Measurements from ENCODE around the gene FER.
"Not testable (repeated sequence)": the region's sequence is repeated elsewhere in the genome, so short reads cannot be mapped to it uniquely, and the experiment has no call there.

The FER gene

DNA sequence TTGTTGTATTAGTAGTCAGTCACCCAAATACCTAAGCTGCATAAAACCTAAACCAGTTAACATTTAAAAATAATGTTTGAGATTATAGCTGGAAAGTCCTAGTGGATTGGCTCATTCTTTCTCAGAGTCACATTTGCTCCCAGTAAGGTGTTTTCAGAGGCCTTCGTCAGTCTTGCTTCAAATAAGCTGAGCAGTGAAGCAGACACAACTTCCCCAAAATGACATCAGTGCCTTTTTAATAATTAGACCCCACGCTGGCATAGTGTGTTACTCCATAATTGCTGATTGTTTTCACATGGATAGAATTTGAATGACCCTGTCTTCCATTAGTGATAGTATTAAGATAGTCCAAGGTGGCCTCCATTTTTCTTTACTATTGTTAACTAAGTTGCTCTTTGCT, 416.3 kb downstream of the FER start:
- no peaks in the 10 kb centered on the region for H3K79me2 ChIP-seq (ENCODE audit: control insufficient read depth, insufficient read depth, low read length, unreplicated experiment)
- no peak overlapping the region for H3K27ac ChIP-seq (ENCODE audit: low read depth, low read length)

DNA sequence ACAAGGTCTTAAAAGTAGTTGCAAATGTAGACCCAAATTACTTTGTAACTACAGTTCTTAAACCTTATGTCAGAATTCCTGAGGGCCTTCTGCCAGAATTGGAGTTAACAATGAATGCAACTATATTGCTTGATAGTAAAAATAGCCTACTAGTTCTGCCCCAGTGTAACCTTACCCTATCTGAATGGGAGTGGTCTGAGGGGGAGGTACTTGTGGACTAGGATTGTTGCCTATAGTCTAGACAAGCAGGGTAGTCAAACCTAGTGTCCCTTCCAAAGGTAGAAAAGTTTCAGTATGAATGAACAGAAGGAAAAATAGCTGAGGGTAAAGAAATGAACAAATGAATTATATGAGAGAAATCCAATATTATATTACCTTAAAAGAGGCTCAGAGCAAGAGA, 419.9 kb downstream of the FER start:
- Histone ChIP-seq H3K4me1 (ENCODE audit: control insufficient read depth, insufficient read depth, low read length, unreplicated experiment) (no peaks in the 10 kb centered on the region), H3K4me3 (ENCODE audit: low read depth, low read length) (no peak overlapping the region), H2AFZ (ENCODE audit: low read length, unreplicated experiment) (no peak overlapping the region), H3K27ac (ENCODE audit: low read depth, low read length) (no peak overlapping the region), H3K36me3 (ENCODE audit: insufficient read depth, low read length) (no peaks in the 10 kb centered on the region), H3K27me3 (ENCODE audit: insufficient read depth, low read length) (no peaks in the 10 kb centered on the region), H3K79me2 (ENCODE audit: control insufficient read depth, insufficient read depth, low read length, unreplicated experiment) (no peaks in the 10 kb centered on the region)

More for the DNA sequence above, 416.3 kb downstream of the FER start:
- H2AFZ ChIP-seq (ENCODE audit: low read length, unreplicated experiment) = no peak overlapping the region
- H3K36me3 ChIP-seq (ENCODE audit: insufficient read depth, low read length) = no peaks in the 10 kb centered on the region
- no peak overlapping the region for H3K4me3 ChIP-seq (ENCODE audit: low read depth, low read length)
- no peaks in the 10 kb centered on the region for H3K27me3 ChIP-seq (ENCODE audit: insufficient read depth, low read length)
- peaks cover 10% of the 10 kb centered on the region for H3K4me1 ChIP-seq (ENCODE audit: control insufficient read depth, insufficient read depth, low read length, unreplicated experiment)

DNA sequence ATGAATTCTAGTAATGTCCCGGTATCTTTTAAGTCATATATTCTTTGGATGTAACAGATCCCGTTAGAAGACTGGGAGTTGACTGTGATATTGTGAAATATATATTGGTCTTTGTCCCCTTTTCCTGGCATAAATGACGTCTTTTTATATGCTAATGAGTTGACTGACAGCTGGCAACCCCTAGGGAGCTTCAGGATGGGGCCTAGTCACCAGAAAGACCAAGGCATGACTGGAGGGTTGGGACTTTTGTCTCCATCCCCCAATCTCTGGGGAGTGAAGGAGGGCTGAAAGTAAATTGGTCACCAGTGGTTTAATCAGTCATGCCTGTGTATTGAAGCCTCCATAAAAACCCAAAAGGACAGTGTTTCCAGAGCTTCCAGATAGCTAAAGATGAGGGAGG, 420.5 kb downstream of the FER start:
- no peak overlapping the region for H3K4me3 ChIP-seq (ENCODE audit: low read depth, low read length)
- no peaks in the 10 kb centered on the region for H3K27me3 ChIP-seq (ENCODE audit: insufficient read depth, low read length)
- H3K27ac ChIP-seq (ENCODE audit: low read depth, low read length) = no peak overlapping the region
- no peaks in the 10 kb centered on the region for H3K4me1 ChIP-seq (ENCODE audit: control insufficient read depth, insufficient read depth, low read length, unreplicated experiment)
- no peak overlapping the region for H2AFZ ChIP-seq (ENCODE audit: low read length, unreplicated experiment)
- H3K79me2 ChIP-seq (ENCODE audit: control insufficient read depth, insufficient read depth, low read length, unreplicated experiment) = no peaks in the 10 kb centered on the region
- H3K36me3 ChIP-seq (ENCODE audit: insufficient read depth, low read length) = no peaks in the 10 kb centered on the region

DNA sequence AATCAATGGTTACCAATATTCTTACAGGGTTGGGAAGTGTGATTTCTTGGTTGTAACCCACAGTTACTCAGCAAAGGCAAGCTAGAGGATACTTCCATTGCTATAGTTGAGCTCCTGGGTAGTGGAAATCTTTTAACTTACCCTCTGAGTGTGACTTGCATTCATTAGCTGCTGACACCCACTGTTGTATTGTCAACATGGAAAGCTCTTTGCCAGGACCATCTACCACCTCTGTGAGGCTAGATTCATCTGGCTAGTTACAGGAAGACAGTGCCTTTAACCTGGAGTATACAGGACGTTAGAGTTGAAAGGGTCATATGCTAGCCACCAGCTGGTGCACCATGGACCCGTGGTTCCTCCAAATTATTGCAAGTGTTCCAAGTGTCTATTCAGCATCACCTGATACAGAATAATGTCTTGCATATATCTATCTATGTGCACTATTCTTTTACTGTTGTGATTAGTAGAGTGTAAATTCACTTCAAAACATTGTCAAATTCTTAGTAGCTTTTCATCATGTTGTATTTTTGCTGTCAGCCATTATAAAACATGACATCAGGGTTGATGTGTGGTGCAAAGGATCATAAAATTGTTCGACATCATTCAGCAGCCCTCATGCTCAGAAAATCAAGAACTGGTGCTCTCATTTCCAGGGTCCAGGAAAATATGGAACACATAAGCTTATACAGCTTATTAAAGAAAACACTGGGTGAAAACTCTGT, 423.1 kb downstream of the FER start:
- Histone ChIP-seq H3K27ac (ENCODE audit: low read depth, low read length) (no peak overlapping the region), H3K4me3 (ENCODE audit: low read depth, low read length) (no peak overlapping the region), H3K79me2 (ENCODE audit: control insufficient read depth, insufficient read depth, low read length, unreplicated experiment) (no peaks in the 10 kb centered on the region), H3K27me3 (ENCODE audit: insufficient read depth, low read length) (no peaks in the 10 kb centered on the region), H3K4me1 (ENCODE audit: control insufficient read depth, insufficient read depth, low read length, unreplicated experiment) (no peaks in the 10 kb centered on the region), H3K36me3 (ENCODE audit: insufficient read depth, low read length) (no peaks in the 10 kb centered on the region), H2AFZ (ENCODE audit: low read length, unreplicated experiment) (no peak overlapping the region)

DNA sequence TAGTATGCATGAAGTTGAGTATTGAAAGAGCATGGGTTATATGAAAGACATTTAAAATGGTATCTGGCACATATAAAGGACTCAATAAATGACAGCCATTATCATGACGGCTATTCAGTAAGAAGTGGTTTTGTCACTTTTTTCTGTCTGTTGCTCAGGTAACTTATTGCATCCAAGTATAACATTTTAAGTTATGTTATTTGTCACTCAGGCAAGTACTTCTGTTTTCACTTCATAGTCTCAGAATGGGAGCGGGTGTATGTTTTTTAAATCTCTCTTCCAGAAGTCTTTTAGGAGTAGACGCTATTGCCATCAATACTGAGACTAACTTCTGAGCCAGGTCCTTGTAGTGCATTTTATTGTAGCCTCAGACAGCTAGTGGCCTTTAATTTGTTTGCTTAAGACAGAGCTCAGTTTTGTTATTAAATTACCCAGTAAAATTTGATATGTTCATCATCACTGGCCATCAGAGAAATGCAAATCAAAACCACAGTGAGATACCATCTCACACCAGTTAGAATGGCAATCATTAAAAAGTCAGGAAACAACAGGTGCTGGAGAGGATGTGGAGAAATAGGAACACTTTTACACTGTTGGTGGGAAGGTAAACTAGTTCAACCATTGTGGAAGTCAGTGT, 423.9 kb downstream of the FER start:
- not testable (repeated sequence) for H2AFZ ChIP-seq (ENCODE audit: low read length, unreplicated experiment); H3K4me1 ChIP-seq (ENCODE audit: control insufficient read depth, insufficient read depth, low read length, unreplicated experiment); H3K4me3 ChIP-seq (ENCODE audit: low read depth, low read length); H3K27me3 ChIP-seq (ENCODE audit: insufficient read depth, low read length); H3K36me3 ChIP-seq (ENCODE audit: insufficient read depth, low read length); H3K27ac ChIP-seq (ENCODE audit: low read depth, low read length); H3K79me2 ChIP-seq (ENCODE audit: control insufficient read depth, insufficient read depth, low read length, unreplicated experiment)

DNA sequence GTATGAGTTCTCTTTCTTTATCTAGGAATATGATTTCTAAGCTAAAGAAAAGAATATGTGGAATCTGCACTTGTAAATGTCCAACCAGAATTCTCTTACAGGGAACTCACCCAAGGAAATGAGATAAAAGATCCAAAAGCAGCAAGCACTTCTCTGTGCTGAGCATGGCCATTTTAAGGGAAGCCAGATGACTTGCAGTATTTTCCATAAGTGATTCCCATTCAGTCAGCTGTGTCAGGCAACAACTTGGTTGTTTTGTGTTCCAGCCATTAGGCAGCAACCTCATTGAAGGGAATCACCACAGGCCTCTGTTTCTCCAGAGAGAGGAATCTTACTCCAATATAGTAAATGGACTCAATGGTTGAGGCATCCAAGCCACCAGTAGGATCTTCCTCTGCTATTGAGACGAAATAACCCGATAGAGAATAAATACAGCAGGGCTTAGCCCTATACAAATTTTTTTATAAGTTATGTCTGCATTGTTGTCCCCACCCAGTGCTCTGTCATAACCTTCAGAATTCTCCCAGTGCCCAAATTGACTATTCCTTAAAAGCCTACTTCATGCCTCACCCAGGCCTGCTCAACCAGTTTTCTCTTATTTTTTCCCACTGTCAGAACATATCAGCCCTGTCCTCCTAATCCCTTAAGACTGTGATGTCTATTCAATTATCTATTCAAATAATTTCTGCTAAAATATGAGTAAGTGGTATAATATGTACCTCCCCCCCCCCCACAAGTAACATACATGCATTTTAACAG, 425.5 kb downstream of the FER start:
- Histone ChIP-seq H2AFZ (ENCODE audit: low read length, unreplicated experiment) (no peak overlapping the region), H3K4me1 (ENCODE audit: control insufficient read depth, insufficient read depth, low read length, unreplicated experiment) (no peaks in the 10 kb centered on the region), H3K27me3 (ENCODE audit: insufficient read depth, low read length) (no peaks in the 10 kb centered on the region)

DNA sequence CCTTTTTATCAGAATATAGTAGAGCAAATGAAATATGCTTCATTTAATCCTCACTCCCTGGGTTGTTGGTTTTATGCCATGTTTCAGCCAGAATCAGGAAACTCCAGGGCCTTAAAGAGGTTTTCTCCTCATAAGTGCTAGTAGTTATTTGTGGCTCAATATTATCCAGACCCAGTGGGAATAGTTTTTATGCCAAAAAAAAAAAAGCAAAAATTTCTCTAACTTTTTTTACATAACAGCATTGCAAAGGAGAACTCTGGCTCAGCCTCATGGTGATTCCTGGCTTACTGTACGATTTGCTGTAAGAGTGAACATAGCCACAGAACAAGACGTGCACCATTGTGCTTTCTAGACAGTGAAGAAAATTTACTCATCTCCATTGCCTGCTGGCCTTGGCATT, 429.5 kb downstream of the FER start:
- Histone ChIP-seq H3K27ac (ENCODE audit: low read depth, low read length) (no peak overlapping the region), H3K4me3 (ENCODE audit: low read depth, low read length) (no peak overlapping the region), H3K36me3 (ENCODE audit: insufficient read depth, low read length) (no peaks in the 10 kb centered on the region), H3K4me1 (ENCODE audit: control insufficient read depth, insufficient read depth, low read length, unreplicated experiment) (no peaks in the 10 kb centered on the region), H2AFZ (ENCODE audit: low read length, unreplicated experiment) (no peak overlapping the region), H3K27me3 (ENCODE audit: insufficient read depth, low read length) (no peaks in the 10 kb centered on the region), H3K79me2 (ENCODE audit: control insufficient read depth, insufficient read depth, low read length, unreplicated experiment) (no peaks in the 10 kb centered on the region)

More for the DNA sequence above, 425.5 kb downstream of the FER start:
- no peak overlapping the region for H3K4me3 ChIP-seq (ENCODE audit: low read depth, low read length)
- H3K79me2 ChIP-seq (ENCODE audit: control insufficient read depth, insufficient read depth, low read length, unreplicated experiment) = no peaks in the 10 kb centered on the region
- no peak overlapping the region for H3K27ac ChIP-seq (ENCODE audit: low read depth, low read length)
- H3K36me3 ChIP-seq (ENCODE audit: insufficient read depth, low read length) = no peaks in the 10 kb centered on the region

DNA sequence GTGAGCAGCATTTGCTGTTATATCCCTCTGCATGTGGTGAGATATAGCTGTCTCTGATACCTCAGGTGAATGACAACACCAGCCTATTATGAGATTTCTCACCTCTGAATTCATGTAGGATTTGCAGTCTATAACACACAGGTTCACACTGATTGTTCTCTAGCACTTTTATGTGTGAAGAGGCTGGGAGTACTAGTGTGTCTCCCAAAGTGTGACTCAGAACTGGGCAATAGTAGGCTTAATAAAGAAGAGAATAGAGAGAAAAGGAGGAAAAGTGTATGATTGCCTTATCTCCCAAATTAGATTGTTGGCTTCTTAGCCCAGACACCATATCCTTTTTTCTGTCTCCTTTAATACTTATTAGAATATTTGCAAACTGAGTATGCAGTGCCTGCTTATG, 430.1 kb downstream of the FER start:
- H3K36me3 ChIP-seq (ENCODE audit: insufficient read depth, low read length) = no peaks in the 10 kb centered on the region
- H3K4me1 ChIP-seq (ENCODE audit: control insufficient read depth, insufficient read depth, low read length, unreplicated experiment) = no peaks in the 10 kb centered on the region
- no peak overlapping the region for H2AFZ ChIP-seq (ENCODE audit: low read length, unreplicated experiment)
- H3K79me2 ChIP-seq (ENCODE audit: control insufficient read depth, insufficient read depth, low read length, unreplicated experiment) = no peaks in the 10 kb centered on the region
- no peaks in the 10 kb centered on the region for H3K27me3 ChIP-seq (ENCODE audit: insufficient read depth, low read length)
- H3K4me3 ChIP-seq (ENCODE audit: low read depth, low read length) = no peak overlapping the region
- H3K27ac ChIP-seq (ENCODE audit: low read depth, low read length) = no peak overlapping the region

DNA sequence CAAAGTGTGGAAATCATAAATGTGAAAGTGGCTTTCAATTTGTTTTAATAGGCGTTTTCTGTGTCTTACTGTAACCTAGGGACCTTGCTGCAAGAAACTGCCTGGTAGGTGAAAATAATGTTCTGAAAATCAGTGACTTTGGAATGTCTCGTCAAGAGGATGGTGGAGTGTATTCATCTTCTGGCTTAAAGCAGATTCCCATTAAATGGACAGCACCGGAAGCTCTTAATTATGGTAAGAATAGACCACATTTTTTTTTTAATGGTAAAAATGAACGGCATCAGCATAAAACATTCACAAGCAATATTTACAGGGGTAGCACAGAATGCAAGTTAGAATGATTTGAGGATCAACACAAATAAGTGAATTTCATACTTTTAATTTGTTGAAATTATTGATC, 433.0 kb downstream of the FER start:
- H2AFZ ChIP-seq (ENCODE audit: low read length, unreplicated experiment) = no peak overlapping the region
- no peak overlapping the region for H3K27ac ChIP-seq (ENCODE audit: low read depth, low read length)
- H3K4me1 ChIP-seq (ENCODE audit: control insufficient read depth, insufficient read depth, low read length, unreplicated experiment) = no peaks in the 10 kb centered on the region
- H3K36me3 ChIP-seq (ENCODE audit: insufficient read depth, low read length) = no peaks in the 10 kb centered on the region
- H3K4me3 ChIP-seq (ENCODE audit: low read depth, low read length) = no peak overlapping the region
- H3K27me3 ChIP-seq (ENCODE audit: insufficient read depth, low read length) = no peaks in the 10 kb centered on the region
- no peaks in the 10 kb centered on the region for H3K79me2 ChIP-seq (ENCODE audit: control insufficient read depth, insufficient read depth, low read length, unreplicated experiment)

DNA sequence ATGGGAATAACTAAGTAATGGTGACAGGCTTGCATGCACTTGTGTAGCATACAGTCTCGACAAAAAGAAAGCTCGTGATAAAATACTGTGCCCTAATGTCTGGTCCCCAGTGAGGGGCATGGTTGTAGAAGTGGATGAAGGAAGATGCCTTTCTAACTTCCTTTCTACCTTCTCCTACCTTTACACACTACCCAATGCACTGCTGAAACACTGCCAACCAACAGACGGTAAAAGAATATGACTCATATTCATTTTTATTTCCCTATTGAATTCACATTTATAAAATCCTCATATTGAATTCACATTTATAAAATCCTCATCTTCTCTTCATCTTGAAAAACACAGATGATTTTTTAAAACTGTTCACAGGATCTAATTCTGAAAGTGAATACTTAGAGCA, 439.1 kb downstream of the FER start:
- H3K27ac ChIP-seq (ENCODE audit: low read depth, low read length) = no peak overlapping the region
- no peaks in the 10 kb centered on the region for H3K27me3 ChIP-seq (ENCODE audit: insufficient read depth, low read length)
- no peaks in the 10 kb centered on the region for H3K79me2 ChIP-seq (ENCODE audit: control insufficient read depth, insufficient read depth, low read length, unreplicated experiment)
- no peak overlapping the region for H3K4me3 ChIP-seq (ENCODE audit: low read depth, low read length)
- no peak overlapping the region for H2AFZ ChIP-seq (ENCODE audit: low read length, unreplicated experiment)
- H3K4me1 ChIP-seq (ENCODE audit: control insufficient read depth, insufficient read depth, low read length, unreplicated experiment) = peaks cover 11% of the 10 kb centered on the region
- H3K36me3 ChIP-seq (ENCODE audit: insufficient read depth, low read length) = no peaks in the 10 kb centered on the region

DNA sequence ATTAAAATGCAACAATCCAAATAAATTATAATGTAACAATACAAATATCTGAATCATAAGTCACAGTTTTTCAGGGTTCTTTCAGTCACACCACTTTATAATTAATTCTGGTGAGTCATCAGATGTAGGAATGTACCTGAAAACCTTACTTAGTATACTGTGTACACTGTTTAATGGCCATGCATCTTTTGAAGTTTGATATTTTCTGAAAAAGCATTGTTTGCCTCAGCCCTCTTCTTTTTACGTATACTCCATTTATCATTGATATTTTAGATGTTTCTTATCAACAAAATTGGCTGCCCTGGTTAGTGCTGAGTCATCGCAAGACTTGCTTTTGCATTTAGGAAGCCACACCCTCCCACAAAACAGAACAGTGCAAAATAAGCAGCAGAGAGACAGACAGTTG, 443.5 kb downstream of the FER start:
- Histone ChIP-seq H3K27ac (ENCODE audit: low read depth, low read length) (peak overlapping the region; percentile 12; the same call in 1 of the 2 replicates), H2AFZ (ENCODE audit: low read length, unreplicated experiment) (no peak overlapping the region), H3K4me1 (ENCODE audit: control insufficient read depth, insufficient read depth, low read length, unreplicated experiment) (peaks cover 14% of the 10 kb centered on the region), H3K4me3 (ENCODE audit: low read depth, low read length) (no peak overlapping the region), H3K27me3 (ENCODE audit: insufficient read depth, low read length) (no peaks in the 10 kb centered on the region), H3K79me2 (ENCODE audit: control insufficient read depth, insufficient read depth, low read length, unreplicated experiment) (no peaks in the 10 kb centered on the region), H3K36me3 (ENCODE audit: insufficient read depth, low read length) (no peaks in the 10 kb centered on the region)

Measured in ACC112 (cell line).